ENCODE results near the gene ELP2.
"Not testable (repeated sequence)": the region's sequence is repeated elsewhere in the genome, so short reads cannot be mapped to it uniquely, and the experiment has no call there.

ELP2 gene

DNA sequence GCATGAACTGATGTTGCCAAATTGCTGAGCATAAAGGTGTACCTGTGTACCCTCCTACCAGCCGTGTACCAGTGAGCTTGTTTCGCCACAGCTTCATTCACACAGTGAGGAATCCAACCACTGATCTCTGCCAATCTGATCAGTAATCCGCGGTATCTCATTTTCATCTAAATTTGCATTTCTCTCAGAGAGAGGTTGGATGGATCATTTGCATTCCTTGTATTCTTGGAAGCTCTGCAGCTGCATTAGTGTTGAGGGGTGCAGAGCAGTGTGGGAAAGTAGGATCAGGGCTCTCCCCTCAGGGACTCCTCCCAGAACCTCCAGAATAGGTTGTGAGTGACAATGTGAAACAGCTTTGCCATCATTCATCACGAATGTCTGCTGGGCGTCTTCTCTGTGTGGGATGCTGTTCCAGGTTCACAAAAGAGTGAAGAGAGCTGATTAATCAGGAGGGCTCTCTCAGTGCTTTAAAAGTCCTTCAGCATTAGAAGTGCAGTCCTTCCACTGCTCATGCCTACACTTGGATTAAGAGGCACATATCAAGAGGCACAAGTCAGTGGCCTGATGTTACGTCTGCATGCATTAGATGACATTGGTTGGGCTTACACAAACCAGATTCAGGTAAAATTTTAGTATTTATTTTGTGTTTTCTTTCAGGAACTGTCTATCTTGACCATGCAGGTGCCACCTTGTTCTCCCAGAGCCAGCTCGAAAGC is 65.1 kb downstream of the ELP2 start:
- DNase-seq: no peak

DNA sequence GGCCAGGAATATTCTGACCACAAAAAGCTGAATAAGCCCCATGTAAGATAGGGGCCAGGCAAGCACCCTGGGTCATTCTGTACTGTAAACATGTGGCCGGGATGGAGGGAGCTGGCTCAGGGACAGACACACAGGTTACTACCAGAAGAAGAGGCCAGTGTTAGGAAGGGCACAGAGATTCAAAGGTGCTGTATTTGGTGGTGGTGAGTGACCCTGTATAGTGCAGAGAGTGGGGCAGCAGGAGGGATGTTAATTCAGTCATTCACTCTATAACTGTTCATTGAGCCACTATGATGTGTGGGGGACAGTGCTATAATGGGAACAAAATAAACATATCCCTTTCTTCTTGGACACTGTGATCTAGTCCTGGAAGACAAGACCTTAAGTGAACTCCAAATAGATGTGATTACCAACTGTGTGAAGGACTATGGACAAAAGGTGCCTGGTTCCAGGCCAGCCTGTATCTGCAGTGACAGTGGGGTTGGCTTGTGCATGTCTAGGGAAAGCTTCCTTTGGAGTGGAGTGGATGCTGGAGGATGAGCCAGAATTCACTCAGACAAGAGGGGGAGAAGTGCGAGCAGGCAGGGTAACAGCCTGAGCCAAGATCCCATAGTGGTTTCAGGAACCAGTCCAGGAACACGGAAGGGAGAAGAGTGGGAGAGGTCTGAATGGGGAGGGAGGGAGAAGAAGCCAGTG is 65.9 kb downstream of the ELP2 start:
- no peak for DNase-seq

DNA sequence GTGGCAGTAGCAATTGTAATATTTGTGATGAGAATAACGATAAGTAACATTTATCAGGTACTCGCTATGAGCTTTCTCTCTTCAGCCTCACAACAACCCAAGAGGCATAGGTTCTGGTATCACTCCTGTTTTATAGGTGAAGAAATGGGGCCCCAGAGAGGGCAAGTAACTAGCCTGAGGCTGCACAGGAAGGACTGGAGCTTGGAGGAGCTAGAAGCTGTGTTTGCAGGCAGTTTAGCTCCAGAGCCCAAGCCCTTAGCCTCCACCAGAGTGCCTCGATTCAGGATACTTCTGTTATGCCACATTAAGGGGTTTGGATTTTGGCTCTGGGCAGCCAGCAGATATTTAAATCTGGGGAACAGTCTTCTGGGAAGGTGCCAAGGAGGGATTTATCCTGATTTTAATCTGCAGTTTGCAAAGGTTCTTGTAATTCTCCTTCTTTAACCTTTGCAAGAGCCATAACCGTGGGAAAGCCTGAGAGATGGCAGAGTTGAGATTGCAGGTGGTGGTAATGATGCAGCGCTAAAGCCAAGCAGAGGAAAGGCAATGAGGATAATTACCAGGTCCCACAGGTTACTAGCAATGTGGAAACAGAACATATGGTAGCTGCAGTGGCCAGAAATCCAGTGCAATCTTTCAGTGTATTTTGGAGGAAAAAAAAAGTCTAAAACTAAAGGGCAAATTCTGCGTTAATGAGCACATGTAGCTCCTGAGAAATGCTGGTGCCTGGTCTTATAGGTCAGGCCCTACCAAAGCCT is 66.7 kb downstream of the ELP2 start:
- no peak for DNase-seq

DNA sequence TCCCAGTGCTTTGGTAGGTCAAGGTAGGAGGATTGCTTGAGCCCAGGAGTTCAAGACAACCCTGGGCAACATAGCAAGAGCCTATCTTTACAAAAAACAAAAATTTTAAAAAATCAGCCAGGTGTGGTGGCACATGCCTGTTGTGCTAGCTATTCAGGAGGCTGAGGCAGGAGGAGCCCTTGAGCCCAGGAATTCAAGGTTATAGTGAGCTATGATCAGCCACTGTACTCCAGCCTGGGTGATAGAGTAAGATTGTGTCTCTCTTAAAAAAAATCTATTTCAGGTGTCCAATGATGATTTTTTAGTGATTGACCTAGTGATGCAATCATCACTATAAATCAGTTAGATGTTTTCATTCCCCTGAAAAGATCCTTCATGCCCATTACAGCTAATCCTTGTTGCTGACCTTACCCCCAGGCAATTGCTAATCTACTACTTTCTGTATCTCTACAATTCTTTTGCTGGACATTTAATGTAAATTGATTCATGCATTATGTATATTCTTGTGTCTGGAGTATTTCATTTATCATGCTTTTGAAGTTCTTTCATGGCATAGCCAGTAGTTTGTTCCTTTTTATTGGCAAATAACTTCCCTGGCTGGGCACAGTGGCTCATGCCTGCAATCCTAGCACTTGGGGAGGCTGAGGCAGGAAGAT is 67.9 kb downstream of the ELP2 start:
- DNase-seq: no peak

DNA sequence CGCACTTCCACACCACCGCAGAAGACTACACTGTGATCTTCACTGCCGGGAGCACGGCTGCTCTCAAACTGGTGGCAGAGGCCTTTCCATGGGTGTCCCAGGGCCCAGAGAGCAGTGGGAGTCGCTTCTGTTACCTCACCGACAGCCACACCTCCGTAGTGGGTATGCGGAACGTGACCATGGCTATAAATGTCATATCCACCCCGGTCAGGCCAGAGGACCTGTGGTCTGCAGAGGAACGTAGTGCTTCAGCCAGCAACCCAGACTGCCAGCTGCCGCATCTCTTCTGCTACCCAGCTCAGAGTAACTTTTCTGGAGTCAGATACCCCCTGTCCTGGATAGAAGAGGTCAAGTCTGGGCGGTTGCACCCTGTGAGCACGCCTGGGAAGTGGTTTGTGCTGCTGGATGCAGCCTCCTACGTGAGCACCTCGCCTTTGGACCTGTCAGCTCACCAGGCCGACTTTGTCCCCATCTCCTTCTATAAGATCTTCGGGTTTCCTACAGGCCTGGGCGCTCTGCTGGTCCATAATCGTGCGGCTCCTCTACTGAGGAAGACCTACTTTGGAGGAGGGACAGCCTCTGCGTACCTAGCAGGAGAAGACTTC is 70.1 kb downstream of the ELP2 start:
- no peak for DNase-seq

DNA sequence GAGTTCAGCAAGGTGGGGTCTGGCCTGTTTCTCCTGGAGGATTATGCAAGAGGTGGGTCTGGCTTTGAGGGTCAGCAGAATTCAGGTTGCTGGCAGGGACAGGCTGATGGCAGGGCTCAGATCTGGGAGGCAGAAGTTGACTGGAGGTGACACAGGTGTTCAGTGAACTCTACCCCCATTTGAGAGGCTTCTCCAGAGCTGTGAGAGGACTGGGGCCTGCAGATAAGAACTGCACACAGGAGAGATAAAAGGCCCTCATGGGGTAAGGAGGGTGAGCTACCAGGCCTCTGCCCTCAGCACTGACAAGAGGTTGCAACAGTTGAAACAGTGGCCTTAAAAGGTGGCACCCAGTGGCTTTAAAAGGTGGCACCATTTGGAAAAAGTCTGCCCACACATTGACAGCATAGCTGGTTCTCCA is 70.7 kb downstream of the ELP2 start:
- no peak for DNase-seq

DNA sequence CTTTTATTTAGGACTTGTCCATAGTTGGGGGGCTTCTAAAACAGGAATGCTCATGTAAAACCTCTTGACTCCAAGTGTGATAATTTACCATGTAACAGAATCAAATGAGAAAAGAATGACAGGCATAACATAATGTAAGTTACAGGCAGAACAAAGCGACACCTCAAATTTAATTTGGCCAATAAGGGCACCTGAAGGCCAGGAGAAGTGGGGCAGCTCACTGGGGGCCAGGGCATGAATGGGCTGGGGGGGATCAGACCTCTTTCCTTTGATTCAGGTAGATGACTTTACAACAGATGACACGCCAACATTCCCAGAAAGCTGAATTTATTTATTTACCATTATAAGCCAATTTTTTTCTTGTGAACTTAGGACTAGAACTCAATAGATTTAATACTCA is 72.1 kb downstream of the ELP2 start:
- DNase-seq: no peak

DNA sequence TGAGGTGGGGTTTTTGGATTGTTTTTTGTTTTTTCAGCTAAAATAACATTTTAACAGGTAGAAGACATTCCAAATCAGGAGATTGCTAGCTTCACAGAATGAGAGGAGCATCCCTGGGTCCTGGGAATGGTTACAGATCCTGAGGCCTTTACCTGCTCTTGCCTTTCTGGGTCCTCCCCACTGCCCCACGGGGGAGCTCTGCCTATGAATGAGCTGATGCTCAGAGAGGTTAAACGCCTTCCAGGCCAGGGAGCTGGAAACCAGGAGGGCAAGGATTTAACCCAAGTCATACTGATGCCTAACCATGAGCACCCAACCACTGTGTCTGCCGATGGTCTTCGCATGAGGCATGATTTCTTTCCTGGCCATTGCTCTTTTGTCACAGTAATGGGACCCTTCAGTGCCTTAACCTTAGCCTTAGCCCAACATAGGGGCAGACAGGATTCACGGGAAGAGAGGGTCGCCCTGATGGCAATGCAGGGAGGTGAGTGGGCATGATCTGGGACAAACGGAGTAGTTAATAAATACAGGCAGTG is 73.7 kb downstream of the ELP2 start:
- DNase-seq: no peak

DNA sequence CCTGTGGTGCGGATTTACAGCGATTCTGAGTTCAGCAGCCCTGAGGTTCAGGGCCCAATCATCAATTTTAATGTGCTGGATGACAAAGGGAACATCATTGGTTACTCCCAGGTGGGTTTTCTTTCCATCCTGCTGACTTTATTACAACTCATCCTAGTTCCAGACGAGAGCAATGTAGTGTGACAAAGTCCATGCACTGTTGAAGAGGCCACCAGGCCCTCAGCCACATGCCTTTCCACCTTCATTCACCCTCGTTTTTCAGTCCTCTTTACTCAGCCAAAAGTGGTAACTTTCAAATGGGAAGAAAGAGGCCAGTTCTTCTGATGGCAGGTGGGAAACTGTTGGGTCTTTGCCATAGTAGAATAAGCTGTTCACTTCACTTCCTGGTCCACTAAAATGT is 75.5 kb downstream of the ELP2 start:
- DNase-seq: no peak

DNA sequence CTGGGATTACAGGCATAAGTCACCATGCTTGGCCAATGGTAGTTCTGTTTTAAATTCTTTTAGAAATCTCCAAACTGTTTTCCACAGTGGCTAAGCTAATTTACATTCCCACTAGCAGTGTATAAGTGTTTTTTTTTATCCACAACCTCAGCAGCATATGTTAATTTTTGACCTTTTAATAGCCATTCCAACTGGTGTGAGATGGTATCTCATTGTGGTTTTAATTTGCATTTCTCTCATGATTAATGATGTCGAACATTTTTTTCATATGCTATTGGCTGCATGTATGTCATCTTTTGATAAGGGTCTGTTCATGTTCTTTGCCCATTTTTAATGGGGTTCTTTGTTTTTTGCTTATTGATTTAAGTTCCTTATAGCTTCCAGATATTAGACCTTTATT is 77.6 kb downstream of the ELP2 start:
- DNase-seq: no peak

DNA sequence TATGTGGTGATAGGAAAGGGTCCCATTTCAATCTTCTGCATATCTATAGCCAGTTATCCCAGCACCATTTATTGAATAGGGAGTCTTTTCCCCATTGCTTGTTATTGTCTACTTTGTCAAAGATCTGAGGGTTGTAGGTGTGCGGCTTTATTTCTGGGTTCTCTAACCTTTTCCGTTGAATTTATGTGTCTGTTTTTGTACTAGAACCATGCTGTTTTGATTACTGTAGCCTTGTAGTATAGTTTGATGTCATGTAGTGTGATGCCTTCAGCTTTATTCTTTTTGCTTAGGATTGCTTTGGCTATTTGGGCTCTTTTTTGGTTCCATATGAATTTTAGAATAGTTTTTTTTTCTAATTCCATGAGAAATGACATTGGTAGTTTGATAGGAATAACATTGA is 78.3 kb downstream of the ELP2 start:
- not testable (repeated sequence) for DNase-seq

DNA sequence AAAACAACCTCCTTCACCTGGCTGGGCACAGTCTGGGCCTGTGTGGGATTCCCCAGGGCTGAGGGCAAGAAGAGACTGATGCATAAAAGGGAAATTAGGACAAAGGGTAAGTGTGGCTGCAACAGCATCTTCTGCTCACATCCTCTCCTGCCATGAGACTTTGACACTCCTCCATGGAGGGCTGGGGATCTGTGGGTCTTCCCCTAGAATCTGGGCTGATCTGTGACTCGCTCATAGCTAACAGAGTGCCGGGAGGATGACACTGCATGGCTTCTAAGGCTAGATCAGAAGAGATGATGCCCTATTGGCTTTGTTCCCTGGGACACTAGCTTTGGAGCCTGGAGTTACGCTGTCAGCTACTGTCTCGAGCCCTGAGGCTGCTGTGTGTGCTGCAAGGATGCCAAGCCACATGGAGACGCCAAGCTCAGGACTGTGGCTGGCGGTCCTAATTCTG is 81.9 kb downstream of the ELP2 start:
- no peak for DNase-seq

DNA sequence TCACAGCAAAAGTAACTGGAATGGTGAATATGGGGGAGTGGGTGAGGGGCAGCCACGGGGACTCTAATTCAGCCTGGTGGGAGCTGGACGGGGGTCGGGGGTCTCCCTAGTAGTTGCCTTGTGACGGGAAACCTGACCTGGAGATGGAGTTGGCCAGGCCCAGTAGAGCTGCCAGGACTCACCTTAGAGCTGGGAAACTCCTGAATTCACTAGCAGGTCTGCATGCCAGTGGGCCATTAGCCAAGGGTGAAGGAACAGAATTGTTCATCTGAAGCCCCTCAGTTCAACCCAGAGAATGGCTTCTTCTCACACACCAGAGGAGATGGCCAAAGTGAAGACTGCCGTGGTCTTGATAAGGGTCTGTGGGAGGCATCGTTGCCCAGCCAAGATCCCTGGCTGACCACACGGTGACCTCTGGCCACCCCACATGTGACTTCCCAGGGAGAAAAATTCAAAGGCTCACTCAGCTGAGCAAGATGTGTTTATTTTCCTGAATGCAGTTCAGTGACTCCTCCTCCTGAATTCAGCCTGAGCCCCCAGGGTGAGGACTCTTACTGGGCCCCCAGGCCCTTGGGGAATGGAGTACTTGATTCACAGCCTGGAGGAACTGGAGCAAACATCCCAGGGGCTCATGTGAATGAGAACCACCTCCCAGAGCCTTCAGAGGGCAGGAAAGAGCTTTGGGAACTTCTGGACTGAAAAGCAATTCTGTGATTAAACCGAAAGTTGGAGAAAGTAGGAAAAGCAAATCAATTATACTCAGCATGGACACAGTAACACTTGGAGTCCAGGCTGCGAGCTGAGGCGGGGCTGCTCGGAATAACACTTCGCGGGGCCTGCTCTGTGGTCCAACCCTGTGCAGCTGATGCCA is 82.8 kb downstream of the ELP2 start:
- no peak for DNase-seq

DNA sequence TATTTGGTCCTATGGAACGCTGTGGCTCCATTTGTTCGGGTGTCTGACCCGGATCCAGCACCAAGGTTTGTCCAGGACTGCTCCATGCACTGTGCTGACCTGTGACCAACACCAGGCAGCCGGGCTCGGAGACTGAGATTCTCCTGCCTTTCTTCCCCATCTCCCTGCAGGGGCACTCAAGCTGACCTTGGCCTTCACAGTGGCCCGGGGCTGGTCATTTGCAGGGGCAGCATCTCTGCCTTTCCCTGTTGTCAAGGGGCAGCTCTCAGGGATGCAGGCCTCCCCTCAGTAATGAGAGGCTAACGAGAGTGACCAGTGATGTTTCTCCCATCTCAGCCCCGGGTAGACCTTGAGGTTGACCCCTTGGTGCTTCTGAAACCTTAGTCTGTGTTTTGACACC is 85.1 kb downstream of the ELP2 start:
- no peak for DNase-seq

DNA sequence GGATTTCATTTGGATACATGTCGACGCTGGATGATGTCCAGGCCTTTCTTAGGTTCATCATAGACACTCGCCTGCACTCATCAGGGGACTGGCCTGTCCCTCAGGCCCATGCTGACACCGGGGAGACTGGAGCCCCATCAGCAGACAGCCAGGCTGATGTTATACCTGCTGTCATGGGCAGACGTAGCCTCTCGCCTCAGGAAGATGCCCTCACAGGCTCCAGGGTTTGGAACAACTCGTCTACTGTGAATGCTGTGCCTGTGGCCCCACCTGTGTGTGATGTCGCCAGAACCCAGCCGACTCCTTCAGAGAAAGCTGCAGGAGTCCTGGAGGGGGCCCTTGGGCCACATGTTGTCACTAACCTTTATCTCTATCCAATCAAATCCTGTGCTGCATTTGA is 85.9 kb downstream of the ELP2 start:
- no peak for DNase-seq

DNA sequence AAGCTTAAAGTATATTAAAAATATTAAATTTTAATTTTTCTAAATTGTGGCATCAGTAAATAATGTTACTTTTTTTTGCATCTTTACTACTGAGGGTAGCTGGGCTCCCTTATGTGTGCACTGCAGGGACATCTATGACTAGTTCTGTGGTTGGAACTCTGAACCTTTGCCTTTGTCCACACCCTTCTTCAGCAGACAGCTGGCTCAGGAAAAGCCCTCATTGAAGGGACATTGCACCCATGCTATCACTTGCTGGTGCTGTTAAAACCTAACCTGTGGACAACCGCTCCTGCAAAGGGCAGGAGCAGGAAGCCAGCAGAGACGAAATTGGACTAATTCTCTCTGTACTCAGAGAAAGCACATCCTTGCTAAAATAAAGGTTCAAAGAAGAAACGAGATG is 87.6 kb downstream of the ELP2 start:
- DNase-seq: no peak

DNA sequence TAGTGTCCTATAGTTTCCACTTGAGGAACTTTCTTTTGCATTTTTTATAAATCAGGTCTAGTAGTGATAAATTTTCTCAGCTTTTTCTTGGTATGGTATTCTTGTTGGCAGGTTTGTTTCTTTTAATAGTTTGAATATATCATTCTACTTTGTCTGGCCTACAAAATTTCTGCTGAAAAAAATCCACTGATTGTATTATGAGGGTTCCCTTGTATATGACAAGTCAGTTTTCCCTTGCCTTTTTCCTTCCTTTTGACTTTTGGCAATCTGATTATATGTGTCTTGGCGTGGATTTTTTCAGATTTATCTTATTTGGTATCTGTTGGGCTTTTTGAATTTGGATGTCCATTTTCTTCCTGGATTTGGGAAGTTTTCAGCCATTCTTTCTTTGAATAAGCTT is 99.5 kb downstream of the ELP2 start:
- DNase-seq: no peak

Measured in stimulated activated CD4-positive, alpha-beta T cell treated with anti-CD3 and anti-CD28 coated beads, Interleukin-12 subunit alpha, Interleukin-12 subunit beta, amount 100 ng/mL, for 4 hours (primary cell).